ENCODE measurements around the gene AKR1C1.
"Not testable (repeated sequence)": the region's sequence is repeated elsewhere in the genome, so short reads cannot be mapped to it uniquely, and the experiment has no call there.

DNA sequence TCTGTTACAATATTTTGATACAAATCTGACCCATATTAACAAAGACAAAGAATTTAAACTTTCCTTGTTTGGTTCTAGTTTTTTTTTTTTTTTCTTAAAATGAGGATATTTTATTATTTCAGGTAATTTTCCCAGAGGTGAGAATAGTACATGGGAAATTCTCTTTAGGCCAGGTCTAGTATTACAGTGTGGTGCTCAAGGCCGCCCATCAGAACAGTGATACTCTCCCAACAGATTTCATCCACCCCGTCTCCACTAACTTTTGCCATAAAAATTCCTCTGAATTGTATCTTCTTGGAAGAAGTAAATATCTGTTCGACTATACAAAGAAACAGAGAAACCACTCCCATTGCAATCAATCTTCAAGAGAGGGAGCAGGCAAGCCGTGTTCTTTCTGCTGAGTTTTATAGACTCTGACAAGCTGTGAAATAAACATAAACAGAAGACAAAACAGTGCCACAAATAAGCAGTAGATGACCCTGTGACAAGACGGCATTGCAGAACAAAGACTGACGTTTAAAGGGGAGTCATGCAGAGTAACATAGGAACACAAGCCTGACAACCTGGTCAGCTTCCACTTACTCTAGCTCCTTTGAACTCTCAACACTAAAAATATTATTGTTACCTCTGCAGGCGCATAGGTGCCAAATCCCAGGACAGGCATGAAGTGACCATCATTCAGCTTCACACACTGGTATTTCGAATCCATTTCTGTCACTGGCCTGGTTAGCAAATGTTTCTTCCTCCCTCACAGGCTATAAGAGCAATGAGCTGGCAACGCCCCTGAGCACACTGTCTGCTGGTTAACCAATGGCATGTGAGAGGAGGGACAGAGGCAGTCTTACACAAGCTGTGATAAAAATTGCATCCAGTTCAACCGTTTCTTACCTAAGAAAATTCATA is 40.2 kb downstream of the AKR1C1 start, which contains the start of gene AKR1C2:
- TF ChIP-seq, protein P1, sequence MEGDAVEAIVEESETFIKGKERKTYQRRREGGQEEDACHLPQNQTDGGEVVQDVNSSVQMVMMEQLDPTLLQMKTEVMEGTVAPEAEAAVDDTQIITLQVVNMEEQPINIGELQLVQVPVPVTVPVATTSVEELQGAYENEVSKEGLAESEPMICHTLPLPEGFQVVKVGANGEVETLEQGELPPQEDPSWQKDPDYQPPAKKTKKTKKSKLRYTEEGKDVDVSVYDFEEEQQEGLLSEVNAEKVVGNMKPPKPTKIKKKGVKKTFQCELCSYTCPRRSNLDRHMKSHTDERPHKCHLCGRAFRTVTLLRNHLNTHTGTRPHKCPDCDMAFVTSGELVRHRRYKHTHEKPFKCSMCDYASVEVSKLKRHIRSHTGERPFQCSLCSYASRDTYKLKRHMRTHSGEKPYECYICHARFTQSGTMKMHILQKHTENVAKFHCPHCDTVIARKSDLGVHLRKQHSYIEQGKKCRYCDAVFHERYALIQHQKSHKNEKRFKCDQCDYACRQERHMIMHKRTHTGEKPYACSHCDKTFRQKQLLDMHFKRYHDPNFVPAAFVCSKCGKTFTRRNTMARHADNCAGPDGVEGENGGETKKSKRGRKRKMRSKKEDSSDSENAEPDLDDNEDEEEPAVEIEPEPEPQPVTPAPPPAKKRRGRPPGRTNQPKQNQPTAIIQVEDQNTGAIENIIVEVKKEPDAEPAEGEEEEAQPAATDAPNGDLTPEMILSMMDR (IDR thresholded peaks at IDR 0.05; ENCODE audit: insufficient read depth, low read depth, low read length): not testable (repeated sequence)
- not testable (repeated sequence) for TF ChIP-seq EZH2 (IDR thresholded peaks at IDR 0.05; ENCODE audit: insufficient read depth, low read length)

Measured in astrocyte (in vitro differentiated cells and primary cell).